IPS-NIHi7 (cell line): ENCODE results near the gene PRMT3.
"Not testable (repeated sequence)": the region's sequence is repeated elsewhere in the genome, so short reads cannot be mapped to it uniquely, and the experiment has no call there.

Experiments used
- DNase-seq: peaks from one replicate; pipeline ENCODE4 v3.0.0; 2012; ENCODE audit warnings: mixed read lengths; ENCODE audit errors: extremely low spot score

Gene PRMT3

GRCh38 chr11:20518323-20518834, 130.9 kb downstream of the PRMT3 start:
- no peak for DNase-seq

- DNase-seq = peak; percentile 58
Measured at GRCh38 chr11:20522536-20522935, 135.0 kb downstream of the PRMT3 start.

- no peak for DNase-seq
Measured at GRCh38 chr11:20529757-20530156, 142.2 kb downstream of the PRMT3 start.

GRCh38 chr11:20530942-20531703, 143.6 kb downstream of the PRMT3 start:
- DNase-seq = no peak

- no peak for DNase-seq
Measured at GRCh38 chr11:20535271-20535881, 147.9 kb downstream of the PRMT3 start.

GRCh38 chr11:20536365-20536764, 148.8 kb downstream of the PRMT3 start:
- DNase-seq = no peak

GRCh38 chr11:20536784-20537183, 149.3 kb downstream of the PRMT3 start:
- no peak for DNase-seq

- no peak for DNase-seq
Measured at GRCh38 chr11:20541503-20541902, 154.0 kb downstream of the PRMT3 start.

- DNase-seq = peak; percentile 58
Measured at GRCh38 chr11:20544603-20545237, 157.2 kb downstream of the PRMT3 start.

- no peak for DNase-seq
Measured at GRCh38 chr11:20547411-20547810, 159.9 kb downstream of the PRMT3 start.

GRCh38 chr11:20551096-20551495, 163.6 kb downstream of the PRMT3 start:
- no peak for DNase-seq

- DNase-seq = no peak
Measured at GRCh38 chr11:20555783-20556182, 168.3 kb downstream of the PRMT3 start.

GRCh38 chr11:20556396-20556795, 168.9 kb downstream of the PRMT3 start:
- not testable (repeated sequence) for DNase-seq

GRCh38 chr11:20558741-20559140, 171.2 kb downstream of the PRMT3 start:
- no peak for DNase-seq
